IMR-90 (cell line): ENCODE measurements around the gene DPYD. TPM values are rescaled to one million over a fixed set of nuclear protein-coding genes. Genes with fewer than 3 reads are reported as not detected.

ENCODE experiments used
- ATAC-seq: fragments of 200-7000 bp; cut with Tn5 transposase; 2 replicates; pipeline ENCODE4 v1.9.1; 2020; ENCODE audit warnings: low read depth, mild to moderate bottlenecking, moderate library complexity
- BruUV-seq: library from RNA; stranded (reverse); fragments of 400-500 nt; replicated peaks from 2 replicates; lab custom pipeline; 2021; lab: Mats Ljungman, UMichigan
- CTCF ChIA-PET: fragments of 300-600 bp; formaldehyde crosslinking; extraction: SDS; loops from one replicate; lab custom pipeline; 2021; ENCODE audit warnings: antibody characterized with exemption; lab: Yijun Ruan, JAX
- POLR2A ChIA-PET: fragments of 300-600 bp; sonication (Branson Sonifier 250); formaldehyde crosslinking; loops from one replicate; lab custom pipeline; 2022; ENCODE audit warnings: antibody characterized with exemption; ENCODE audit not compliant: unreplicated experiment; lab: Charles Lee
- DNase-seq: peaks from one replicate; pipeline ENCODE4 v3.0.0; 2013
- H2AFZ ChIP-seq: replicated peaks from 2 replicates; pipeline ENCODE3; 2013; ENCODE audit warnings: low read length, mild to moderate bottlenecking; ENCODE audit not compliant: poor library complexity
- H2AK5ac ChIP-seq: 2 replicates; pipeline ENCODE4 v1.6.1; 2013; ENCODE audit warnings: low read depth, low read length, inconsistent platforms
- H2AK9ac ChIP-seq: replicated peaks from 2 replicates; pipeline ENCODE3; 2013; ENCODE audit warnings: mild to moderate bottlenecking, low read depth, low read length, moderate library complexity; ENCODE audit not compliant: poor library complexity
- H2BK120ac ChIP-seq: 2 replicates; pipeline ENCODE4 v1.6.1; 2013; ENCODE audit warnings: low read depth, low read length, inconsistent platforms
- H2BK15ac ChIP-seq: 3 replicates; pipeline ENCODE4 v1.6.1; 2013; ENCODE audit warnings: low read depth, low read length, inconsistent platforms
- H2BK20ac ChIP-seq: 2 replicates; pipeline ENCODE4 v1.6.1; 2013; ENCODE audit warnings: low read depth, mild to moderate bottlenecking, inconsistent platforms, low read length, moderate library complexity
- H2BK5ac ChIP-seq: 2 replicates; pipeline ENCODE4 v1.6.1; 2013; ENCODE audit warnings: mild to moderate bottlenecking, low read depth, low read length, inconsistent platforms; ENCODE audit not compliant: poor library complexity, severe bottlenecking
- H3K14ac ChIP-seq: replicated peaks from 2 replicates; pipeline ENCODE4 v1.6.1; 2013; ENCODE audit warnings: low read depth, low read length, inconsistent platforms
- H3K18ac ChIP-seq: 2 replicates; pipeline ENCODE4 v1.6.1; 2013; ENCODE audit warnings: low read depth, low read length, control low read depth
- H3K23ac ChIP-seq: 2 replicates; pipeline ENCODE4 v1.6.1; 2013; ENCODE audit warnings: low read depth, low read length, inconsistent platforms
- H3K27ac ChIP-seq: 2 replicates; pipeline ENCODE4 v1.5.1; 2013; ENCODE audit warnings: mild to moderate bottlenecking, control low read depth, low read length; ENCODE audit not compliant: insufficient read depth
- H3K27me3 ChIP-seq: 2 replicates; pipeline ENCODE4 v1.6.1; 2013; ENCODE audit warnings: low read length; ENCODE audit not compliant: control insufficient read depth, insufficient read depth
- H3K36me3 ChIP-seq: 2 replicates; pipeline ENCODE4 v1.6.1; 2013; ENCODE audit warnings: low read length, mixed read lengths; ENCODE audit not compliant: control insufficient read depth, insufficient read depth
- H3K4ac ChIP-seq: 2 replicates; pipeline ENCODE4 v1.6.1; 2013; ENCODE audit warnings: low read depth, low read length, inconsistent platforms
- H3K4me1 ChIP-seq: 2 replicates; pipeline ENCODE4 v1.6.1; 2013; ENCODE audit warnings: low read length, mixed read lengths; ENCODE audit not compliant: control insufficient read depth, insufficient read depth
- H3K4me2 ChIP-seq: 2 replicates; pipeline ENCODE4 v1.6.1; 2013; ENCODE audit warnings: low read depth, mild to moderate bottlenecking, control low read depth, low read length, moderate library complexity
- H3K4me3 ChIP-seq: 2 replicates; pipeline ENCODE4 v1.5.1; 2013; ENCODE audit warnings: low read depth, mild to moderate bottlenecking, control low read depth, low read length, moderate library complexity; ENCODE audit not compliant: insufficient read depth
- H3K56ac ChIP-seq: 2 replicates; pipeline ENCODE4 v1.6.1; 2013; ENCODE audit warnings: low read length, inconsistent platforms; ENCODE audit not compliant: insufficient read depth; ENCODE audit errors: extremely low read depth
- H3K79me1 ChIP-seq, 2 experiments: 2 replicates each; pipeline ENCODE4 v1.6.1; 2013; ENCODE audit warnings: low read length in 2 of 2, inconsistent platforms in 1 of 2, low read depth in 1 of 2
- H3K9ac ChIP-seq: 2 replicates; pipeline ENCODE4 v1.6.1; 2013; ENCODE audit warnings: low read depth, low read length, control low read depth
- H3K9me1 ChIP-seq: 2 replicates; pipeline ENCODE4 v1.6.1; 2013; ENCODE audit warnings: low read length, inconsistent platforms; ENCODE audit not compliant: insufficient read depth
- H3K9me3 ChIP-seq: 2 replicates; pipeline ENCODE4 v1.6.1; 2013; ENCODE audit warnings: low read length; ENCODE audit not compliant: control insufficient read depth, insufficient read depth
- H4K20me1 ChIP-seq: 2 replicates; pipeline ENCODE4 v1.6.1; 2013; ENCODE audit warnings: low read length, inconsistent platforms; ENCODE audit not compliant: insufficient read depth
- H4K5ac ChIP-seq: 2 replicates; pipeline ENCODE4 v1.6.1; 2013; ENCODE audit warnings: mild to moderate bottlenecking, low read depth, low read length, control low read depth
- H4K8ac ChIP-seq, 2 experiments: 2 replicates each; pipeline ENCODE4 v1.6.1; 2013; ENCODE audit warnings: low read depth in 2 of 2, low read length in 2 of 2, control low read depth in 1 of 2, inconsistent platforms in 1 of 2
- H4K91ac ChIP-seq: 2 replicates; pipeline ENCODE4 v1.6.1; 2013; ENCODE audit warnings: low read depth, low read length, inconsistent platforms; ENCODE audit not compliant: insufficient read depth
- FOS ChIP-seq: fragments of 150-350 bp; IDR thresholded peaks from 2 replicates; pipeline ENCODE4 v1.6.1; 2016; ENCODE audit warnings: low read depth, low read length
- MAFK ChIP-seq: IDR thresholded peaks from 2 replicates; pipeline ENCODE4 v1.6.1; 2012; ENCODE audit warnings: low read depth, low read length, improper control_type of control experiment
- MAZ ChIP-seq: IDR thresholded peaks from 2 replicates; pipeline ENCODE4 v1.6.1; 2012; ENCODE audit warnings: low read depth, mild to moderate bottlenecking, low read length, improper control_type of control experiment, moderate library complexity, borderline replicate concordance
- dilution Hi-C: fragments of 300-500 bp; cut with HindIII; formaldehyde crosslinking; loops from one replicate; pipeline ENCODE4 v1.14.3; 2018; ENCODE audit warnings: low sequenced_read_pairs; ENCODE audit not compliant: unreplicated experiment
- in situ Hi-C: fragments of 300-500 bp; cut with MboI; formaldehyde crosslinking; loops from 3 replicates; pipeline ENCODE4 v1.14.3; 2019; ENCODE audit warnings: low sequenced_read_pairs, inconsistent platforms, mixed read lengths
- intact Hi-C: fragments of 100-400 bp; cut with micrococcal nuclease; formaldehyde crosslinking; loops from 2 replicates; pipeline ENCODE4 v1.10.0; 2022
- polyA plus RNA-seq, 3 experiments: library from polyadenylated mRNA; depleted of rRNA; stranded (reverse); fragments of >200 nt; gene quantifications; 2 replicates each; pipeline ENCODE4 v1.2.3, GENCODE V29; 2012; ENCODE audit warnings: low replicate concordance in 1 of 3
- total RNA-seq: library from RNA; depleted of rRNA; stranded (reverse); fragments of >200 nt; gene quantifications from 2 replicates; pipeline ENCODE4 v1.2.3, GENCODE V29; 2012

DPYD gene
- total and polyA plus RNA-seq, 2 of the 4 experiments (the other 2 are of a cell fraction) = 9.3 to 47.3 TPM

- in situ Hi-C loops (no loop called here), intact Hi-C loops (loop anchor here (10.0 kb wide), 1 partner anchor 368 kb away; no protein-coding TSS in a partner anchor), dilution Hi-C loops (no loop called here)
- peak overlapping the region; percentile 81; the same call in 1 of the 2 replicates for H3K14ac ChIP-seq
- no peaks in the 10 kb centered on the region for H3K27me3 ChIP-seq
- H4K8ac ChIP-seq = peak overlapping the region; percentile 39 to 49; a peak in 1 of 4 replicates
- 0 out of 2 replicates have a peak, but pooled peaks cover 2% of the 10 kb centered on the region for H3K9me1 ChIP-seq
- ATAC-seq = peak; percentile 91
- peaks cover 12% of the 10 kb centered on the region for H3K4me1 ChIP-seq
- 0 out of 2 replicates have a peak overlapping the region, but pooled peaks have one; percentile 16 for H3K56ac ChIP-seq
- peak overlapping the region; percentile 64 for H3K4ac ChIP-seq
- H3K4me3 ChIP-seq = no peak overlapping the region
- CTCF ChIA-PET = interaction anchor here (0.5 to 0.7 kb wide), 3 partner anchors 10 to 195 kb away, joined by 3 read pairs; no protein-coding TSS in a partner anchor
- H4K91ac ChIP-seq = peak overlapping the region; percentile 85; the same call in 1 of the 2 replicates
- TF ChIP-seq MAZ (no peak), MAFK (peak; percentile 29; the same call in 1 of the 2 replicates), FOS (peak; percentile 70)
- H2AK5ac ChIP-seq = no peak overlapping the region
- H2BK120ac ChIP-seq = peak overlapping the region; percentile 72; the same call in 1 of the 2 replicates
- peak overlapping the region; percentile 76; the same call in 1 of the 2 replicates for H3K18ac ChIP-seq
- 0 out of 2 replicates have a peak overlapping the region, but pooled peaks have one; percentile 54 for H4K5ac ChIP-seq
- BruUV-seq = no TSS peak
- H3K4me2 ChIP-seq = peak overlapping the region; percentile 66
- H2BK15ac ChIP-seq = no peak overlapping the region; the same call in 2 of the 3 replicates
- 0 out of 2 replicates have a peak overlapping the region, but pooled peaks have one; percentile 6 for H3K9ac ChIP-seq
- no peaks in the 10 kb centered on the region for H3K36me3 ChIP-seq
- H2AK9ac ChIP-seq = no peak overlapping the region
- H3K9me3 ChIP-seq = no peaks in the 10 kb centered on the region
- peak; percentile 89 for DNase-seq
- H2AFZ ChIP-seq = no peak overlapping the region
- peak overlapping the region; percentile 79 for H3K27ac ChIP-seq
- POLR2A ChIA-PET = interaction anchor here (0.7 kb wide), 1 partner anchor 159 kb away, joined by 11 read pairs; no protein-coding TSS in a partner anchor
- H3K79me1 ChIP-seq = no peaks in the 10 kb centered on the region
- H4K20me1 ChIP-seq = no peaks in the 10 kb centered on the region
- H3K23ac ChIP-seq = no peak overlapping the region
- peak overlapping the region; percentile 77 for H2BK20ac ChIP-seq
- peak overlapping the region; percentile 87 for H2BK5ac ChIP-seq
Measured at GRCh38 chr1:97332716-97333115, 588.1 kb downstream of the DPYD start.
